Activated CD8-positive, alpha-beta memory T cell treated with anti-CD3 and anti-CD28 coated beads for 24 hours (primary cell): Measurements from ENCODE around the gene DRAM1.
"Not testable (repeated sequence)": the region's sequence is repeated elsewhere in the genome, so short reads cannot be mapped to it uniquely, and the experiment has no call there.

Experiments
- DNase-seq: peaks from one replicate; pipeline ENCODE4 v3.0.0-alpha.2; 2020

The DRAM1 gene

DNA sequence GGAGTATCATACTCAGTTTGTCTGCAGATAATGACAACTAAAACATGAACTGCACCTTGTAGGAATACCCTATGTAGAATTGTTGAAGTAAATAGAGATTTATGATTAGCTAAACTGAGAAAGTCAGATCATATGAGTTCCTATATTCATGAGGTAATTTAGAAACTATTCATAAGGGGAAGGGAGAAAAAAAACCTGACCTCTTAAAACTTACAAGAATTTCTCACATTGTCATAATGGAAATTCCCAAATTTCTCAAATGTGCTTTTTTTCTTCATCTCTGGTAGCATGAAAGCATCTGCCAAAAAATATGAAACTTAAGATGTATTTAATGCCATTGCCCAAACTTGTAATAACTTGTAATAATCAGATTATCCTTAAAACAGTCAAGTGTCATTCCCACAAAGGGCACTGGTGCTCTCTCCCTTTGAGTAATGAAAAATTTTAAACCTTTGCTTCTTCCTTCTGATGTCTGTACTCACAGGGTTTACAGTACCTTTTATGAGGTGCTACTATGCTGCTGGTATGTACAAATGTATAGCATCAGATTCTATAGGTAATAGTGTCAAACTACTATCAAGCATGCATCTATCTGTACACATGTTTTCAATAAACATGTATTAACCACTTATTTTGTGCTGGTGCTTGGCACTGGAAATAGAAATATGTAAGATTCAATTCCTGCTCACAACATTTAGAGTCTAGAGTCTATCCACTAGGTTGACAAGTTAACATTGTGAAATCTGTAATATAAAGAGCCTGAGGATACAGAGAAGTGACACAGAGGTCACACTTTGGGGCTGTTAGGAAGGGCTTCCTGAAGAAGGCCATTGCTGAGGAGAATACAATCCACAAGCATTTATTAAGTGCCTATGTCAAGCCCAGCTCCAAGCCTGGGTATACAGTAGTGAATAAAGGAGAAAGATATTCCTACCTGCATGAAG is 17.4 kb upstream of the DRAM1 start:
- no peak for DNase-seq

DNA sequence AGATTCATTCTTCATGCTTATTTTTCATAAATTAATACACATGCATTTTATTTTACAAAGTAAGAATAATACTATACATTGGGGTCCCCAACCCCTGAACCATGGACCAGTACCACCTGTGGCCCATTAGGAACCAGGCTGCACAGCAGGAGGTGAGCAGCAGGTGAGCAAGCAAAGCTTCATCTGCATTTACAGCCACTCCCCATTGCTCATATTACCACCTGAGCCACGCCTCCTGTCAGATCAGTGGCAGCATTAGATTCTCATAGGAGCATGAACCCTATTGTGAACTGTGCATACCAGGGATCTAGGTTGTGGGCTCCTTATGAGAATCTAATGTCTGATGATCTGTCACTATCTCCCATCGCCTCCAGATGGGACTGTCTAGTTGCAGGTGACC is 15.7 kb upstream of the DRAM1 start:
- not testable (repeated sequence) for DNase-seq

DNA sequence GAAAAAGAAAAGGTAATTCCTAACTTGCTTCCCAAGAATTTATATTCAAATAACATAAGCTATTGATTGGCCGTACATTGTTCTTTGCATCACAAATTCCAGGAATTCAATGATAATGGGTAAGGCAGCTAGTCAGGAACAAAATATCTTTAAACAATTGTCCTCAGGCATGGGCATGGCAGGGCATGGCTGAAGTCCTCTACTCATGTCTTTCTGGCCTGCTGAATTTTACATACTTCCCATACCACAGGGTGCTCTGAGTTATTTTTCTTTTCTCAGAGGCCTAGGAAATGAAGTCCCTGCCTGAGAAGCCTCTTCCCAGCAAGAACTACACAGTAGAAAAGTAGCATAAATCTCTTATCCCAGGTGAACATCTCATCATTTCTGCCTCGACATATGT is 15.1 kb upstream of the DRAM1 start:
- no peak for DNase-seq

- DNase-seq = no peak
Measured at GRCh38 chr12:101863981-101864380, 13.4 kb upstream of the DRAM1 start.

DNA sequence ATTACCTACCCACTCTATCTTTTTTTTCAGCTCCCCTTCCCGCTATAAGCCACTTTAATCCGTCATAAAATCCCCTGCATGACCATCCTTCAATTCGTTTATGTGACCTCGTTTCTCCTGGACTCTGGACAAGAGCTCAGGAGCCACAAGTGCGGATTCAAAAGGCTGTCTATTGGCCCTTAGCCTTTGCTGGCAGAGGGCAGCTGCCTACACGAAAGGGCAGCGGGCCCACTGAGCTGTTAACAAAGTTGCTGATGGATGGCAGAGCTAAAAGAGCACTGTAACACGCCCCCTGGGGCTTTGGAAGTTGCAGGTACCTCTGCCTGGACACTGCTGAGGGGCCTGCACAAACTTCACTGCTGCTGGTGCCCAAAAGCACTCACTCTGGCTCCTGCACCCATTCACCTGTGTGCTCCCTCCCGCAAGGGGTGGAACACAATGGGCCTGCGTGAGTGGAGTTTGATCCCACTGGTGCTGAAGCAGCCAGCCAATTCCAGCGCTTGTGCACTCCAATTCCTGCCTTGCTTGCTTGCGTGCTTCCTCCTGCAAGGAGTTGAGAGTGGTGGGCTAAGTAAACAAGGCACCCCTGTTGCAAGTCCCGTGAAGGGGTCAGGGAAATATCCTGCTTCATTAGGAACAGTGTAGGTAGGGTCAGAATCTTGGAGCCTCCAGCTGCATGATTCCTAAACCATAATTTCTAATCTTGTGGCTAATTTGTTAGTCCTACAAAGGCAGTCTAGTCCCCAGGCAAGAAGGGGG is 10.6 kb upstream of the DRAM1 start:
- DNase-seq = no peak

DNA sequence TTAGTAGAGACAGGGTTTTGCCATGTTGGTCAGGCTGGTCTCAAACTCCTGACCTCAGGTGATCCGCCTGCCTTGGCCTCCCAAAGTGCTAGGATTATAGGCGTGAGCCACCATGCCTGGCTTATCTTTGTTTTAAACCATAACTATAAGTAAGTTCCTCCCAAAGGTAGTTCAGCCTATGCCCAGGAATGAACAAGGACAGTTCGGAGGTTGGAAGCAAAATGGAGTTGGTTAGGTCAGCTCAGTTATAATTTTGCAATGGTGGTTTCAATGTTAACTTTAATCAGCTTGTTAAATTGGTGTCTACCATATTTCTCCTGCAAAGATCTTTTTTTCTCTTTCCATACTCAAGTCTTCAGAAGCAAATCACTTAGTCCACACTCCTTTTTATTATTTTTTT is 9.8 kb upstream of the DRAM1 start:
- DNase-seq = not testable (repeated sequence)

DNA sequence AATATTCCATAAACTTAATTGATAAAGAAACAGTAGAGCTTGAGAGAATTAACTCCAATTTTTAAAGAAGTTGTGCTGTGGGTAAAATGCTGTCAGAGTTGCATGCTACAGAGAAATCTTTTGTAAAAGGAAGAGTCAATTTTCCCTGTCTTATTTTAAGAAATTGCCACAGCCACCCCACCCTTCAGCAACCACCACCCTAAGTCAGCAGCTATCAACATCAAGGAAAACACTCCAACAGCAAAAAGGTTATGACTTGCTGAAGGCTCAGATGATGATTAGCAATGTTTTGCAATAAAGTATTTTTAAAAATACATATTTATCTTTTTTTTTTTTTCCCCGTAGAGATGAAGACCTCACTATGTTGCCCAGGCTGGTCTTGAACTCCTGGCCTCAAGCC is 6.5 kb upstream of the DRAM1 start:
- DNase-seq = no peak

- no peak for DNase-seq
Measured at GRCh38 chr12:101875162-101875561, 2.2 kb upstream of the DRAM1 start.

DNA sequence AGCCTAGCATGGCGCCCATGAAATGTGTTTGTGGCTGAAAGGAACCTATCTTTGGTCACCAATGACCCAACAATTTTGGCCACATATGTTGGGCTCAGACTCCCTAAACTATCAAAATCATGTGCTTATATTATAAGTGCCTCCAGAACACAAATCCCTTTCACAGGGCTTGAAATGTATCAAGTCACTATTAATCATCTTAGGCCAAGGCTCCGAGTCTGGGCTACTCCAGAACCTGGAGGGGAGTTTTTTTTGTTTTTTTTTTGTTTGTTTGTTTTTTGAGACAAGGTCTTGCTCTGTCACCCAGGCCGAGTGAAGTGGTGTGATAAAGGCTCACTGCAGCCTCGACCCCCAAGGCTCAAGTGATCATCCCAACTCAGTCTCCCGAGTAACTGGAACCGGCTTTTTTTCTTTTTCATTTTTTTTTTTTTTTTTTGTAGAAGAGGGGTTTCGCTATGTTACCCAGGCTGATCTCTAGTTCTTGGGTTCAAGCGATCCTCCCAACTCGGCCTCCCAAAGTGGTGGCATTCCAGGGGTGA is 989 bp upstream of the DRAM1 start:
- no peak for DNase-seq

- DNase-seq = no peak
Measured at GRCh38 chr12:101877806-101878242, 444 bp downstream of the DRAM1 start.

- DNase-seq = no peak
Measured at GRCh38 chr12:101878243-101878821, 952 bp downstream of the DRAM1 start.

GRCh38 chr12:101880769-101881168 is 3.4 kb downstream of the DRAM1 start:
- DNase-seq = no peak

- DNase-seq = no peak
Measured at GRCh38 chr12:101881228-101881627, 3.8 kb downstream of the DRAM1 start.

- no peak for DNase-seq
Measured at GRCh38 chr12:101884174-101884573, 6.8 kb downstream of the DRAM1 start.

DNA sequence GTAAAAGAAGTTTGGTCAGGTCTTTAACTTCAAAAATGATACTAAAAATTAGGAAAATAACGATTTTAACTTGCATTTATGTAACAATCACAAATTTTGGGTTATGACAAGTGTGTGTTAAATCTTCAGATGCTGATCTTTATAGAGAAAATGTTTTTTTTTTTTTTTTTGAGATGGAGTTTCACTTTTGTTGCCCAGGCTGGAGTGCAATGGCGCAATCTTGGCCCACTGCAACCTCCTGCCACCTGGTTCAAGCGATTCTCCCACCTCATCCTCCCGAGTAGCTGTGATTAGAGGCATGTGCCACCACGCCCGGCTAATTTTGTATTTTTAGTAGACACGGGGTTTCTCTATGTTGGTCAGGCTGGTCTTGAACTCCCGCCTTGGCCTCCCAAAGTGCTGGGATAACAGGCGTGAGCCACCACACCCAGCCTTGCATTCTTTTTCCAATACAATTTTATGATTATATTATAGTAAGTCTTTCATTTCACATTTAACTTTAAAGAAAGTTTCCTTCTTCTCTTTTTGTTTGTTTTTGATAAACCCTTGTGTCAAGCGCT is 7.5 kb downstream of the DRAM1 start:
- DNase-seq = not testable (repeated sequence)

DNA sequence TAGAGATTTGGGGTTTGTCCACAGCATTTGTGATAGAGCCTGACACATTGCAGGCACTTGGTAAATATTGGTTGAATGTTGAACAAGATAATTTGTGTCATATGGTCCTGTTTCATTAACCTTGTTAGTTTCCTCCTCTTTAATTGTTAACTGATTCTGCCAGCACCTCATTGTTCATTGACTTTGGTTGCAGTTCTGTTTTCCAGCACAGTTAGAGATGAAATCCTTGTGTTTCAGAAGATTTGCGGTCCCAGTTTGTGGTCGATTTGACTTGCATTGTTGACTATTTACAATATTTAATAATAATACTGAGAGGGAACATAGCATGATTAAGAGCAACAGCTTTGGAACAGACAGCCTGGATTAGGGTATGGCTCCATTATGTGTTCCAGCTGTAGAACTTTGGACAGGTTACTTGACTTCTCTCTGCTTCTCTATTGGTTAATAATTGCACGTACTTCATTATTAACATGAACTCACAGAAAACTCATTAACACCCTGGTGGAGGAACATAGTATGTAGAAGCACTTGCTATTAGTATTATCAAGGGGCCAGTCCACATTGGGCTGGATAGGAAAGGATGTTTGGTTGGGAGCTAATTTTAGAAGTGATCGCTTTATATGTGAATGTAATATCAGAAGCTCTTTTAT is 8.7 kb downstream of the DRAM1 start:
- DNase-seq = no peak

- DNase-seq = no peak
Measured at GRCh38 chr12:101889211-101889752, 11.9 kb downstream of the DRAM1 start.

DNA sequence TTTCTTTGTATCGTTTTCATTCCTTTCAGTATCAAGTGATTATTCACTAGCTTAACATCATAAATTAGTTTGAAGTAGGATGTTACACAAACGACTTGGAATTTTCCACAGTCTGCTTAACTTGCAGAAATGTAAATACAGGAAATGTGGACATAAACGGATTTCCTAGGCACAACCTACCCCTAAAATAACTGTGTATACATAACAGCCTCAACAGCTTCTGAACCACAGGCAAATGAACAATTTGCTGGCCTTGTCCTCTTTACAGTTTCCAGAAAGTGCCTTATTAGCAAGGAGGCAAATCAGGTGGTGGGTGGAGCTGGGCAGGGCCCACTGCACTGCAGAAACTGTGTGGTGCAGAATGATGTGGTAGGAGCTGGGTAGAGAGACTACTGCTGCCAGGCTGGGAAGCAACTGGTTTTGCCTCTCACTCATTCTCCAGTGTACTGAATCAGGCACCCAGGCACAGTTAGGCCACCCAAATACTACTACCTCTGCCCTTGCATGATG is 14.1 kb downstream of the DRAM1 start:
- no peak for DNase-seq

DNA sequence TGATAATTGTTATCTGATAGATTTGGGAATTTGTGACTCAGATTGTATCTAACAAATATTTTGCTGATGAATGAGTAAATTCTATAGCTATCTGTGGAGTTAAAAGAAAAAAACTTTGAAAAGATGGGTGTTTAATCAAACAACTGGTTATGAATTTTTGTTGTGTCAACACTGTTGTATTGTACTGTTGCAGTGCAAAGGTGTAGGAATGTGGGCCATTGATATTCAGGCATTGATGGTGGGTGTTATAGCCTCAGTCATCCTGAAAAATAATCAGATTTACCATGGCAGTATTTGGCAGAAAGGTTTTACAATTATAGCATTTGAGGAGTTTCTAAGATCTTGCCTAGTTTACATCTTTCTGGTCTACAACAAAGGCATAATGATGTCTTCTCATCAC is 15.4 kb downstream of the DRAM1 start:
- no peak for DNase-seq

- no peak for DNase-seq
Measured at GRCh38 chr12:101901777-101902176, 24.4 kb downstream of the DRAM1 start.

GRCh38 chr12:101902641-101903040 is 25.3 kb downstream of the DRAM1 start:
- no peak for DNase-seq

DNA sequence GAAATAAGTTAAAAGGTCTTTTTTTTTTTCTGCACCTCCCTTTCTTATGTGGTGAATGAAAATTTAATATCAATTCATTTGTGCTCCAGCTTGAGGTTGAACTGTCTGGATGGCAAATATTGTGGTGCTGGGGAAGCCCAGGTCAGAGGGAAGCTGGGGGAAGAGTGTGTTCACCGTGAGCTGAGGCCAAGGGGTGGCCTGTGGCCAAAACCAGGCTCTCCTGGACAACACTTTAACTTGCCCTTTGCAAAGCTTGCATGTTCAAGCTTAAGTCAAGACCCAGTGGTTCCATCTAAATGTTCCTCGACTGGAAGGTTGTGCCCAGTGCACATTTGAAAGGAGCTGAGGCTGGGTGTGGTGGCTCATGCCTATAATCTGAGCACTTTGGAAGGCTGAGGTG is 28.8 kb downstream of the DRAM1 start:
- no peak for DNase-seq
